CD14-positive monocyte (primary cell): Measurements from ENCODE around the gene BCDIN3D. TPM values are rescaled to one million over a fixed set of nuclear protein-coding genes. Genes with fewer than 3 reads are reported as not detected.

Source experiments
- DNase-seq, 3 donors: peaks; one replicate each; pipeline ENCODE4 v3.0.0-alpha.2; 2011 to 2022
- H2AFZ ChIP-seq: 2 replicates; pipeline ENCODE4 v1.6.0; 2012; ENCODE audit warnings: mild to moderate bottlenecking, low read depth, low read length, inconsistent platforms; ENCODE audit not compliant: insufficient read depth, poor library complexity, severe bottlenecking
- H3K27ac ChIP-seq, 2 donors: 1 replicate in 1 of 2; 2 replicates in 1 of 2; pipeline ENCODE4 v1.5.1; 2012 to 2013; ENCODE audit warnings: low read length in 2 of 2, control low read depth in 1 of 2, inconsistent platforms in 1 of 2, low read depth in 1 of 2, mild to moderate bottlenecking in 1 of 2
- H3K27me3 ChIP-seq, 2 donors: one replicate each; pipeline versions ENCODE4 v1.6.0 to v1.6.1; 2011 to 2013; ENCODE audit warnings: low read length in 2 of 2; ENCODE audit not compliant: control insufficient read depth in 2 of 2, insufficient read depth in 2 of 2
- H3K36me3 ChIP-seq, 2 donors: replicated peaks in 1 of 2; 1 replicate in 1 of 2; 2 replicates in 1 of 2; pipeline versions ENCODE4 v1.5.1 to v1.6.1; 2012 to 2013; ENCODE audit warnings: low read length in 2 of 2, control low read depth in 1 of 2, inconsistent platforms in 1 of 2, mild to moderate bottlenecking in 1 of 2; ENCODE audit not compliant: insufficient read depth in 2 of 2, control insufficient read depth in 1 of 2
- H3K4me1 ChIP-seq, 2 donors: 1 replicate in 1 of 2; 2 replicates in 1 of 2; pipeline versions ENCODE4 v1.5.1 to v1.6.1; 2012 to 2013; ENCODE audit warnings: low read length in 2 of 2, control low read depth in 1 of 2, inconsistent platforms in 1 of 2, mild to moderate bottlenecking in 1 of 2, moderate library complexity in 1 of 2; ENCODE audit not compliant: insufficient read depth in 2 of 2, control insufficient read depth in 1 of 2
- H3K4me2 ChIP-seq: replicated peaks from 2 replicates; pipeline ENCODE3; 2012; ENCODE audit warnings: low read length, moderate library complexity, mild to moderate bottlenecking; ENCODE audit not compliant: poor library complexity, severe bottlenecking; ENCODE audit errors: extremely low read depth
- H3K4me3 ChIP-seq, 3 experiments: fragments of 200-600 bp in 1 of 3; sonication (generic) in 1 of 3; replicated peaks in 1 of 3; 1 replicate in 2 of 3; 2 replicates in 1 of 3; pipeline ENCODE4 v1.5.1; 2011 to 2013; ENCODE audit warnings: low read length in 3 of 3, mild to moderate bottlenecking in 3 of 3, control low read depth in 2 of 3, low read depth in 2 of 3, inconsistent platforms in 1 of 3, moderate library complexity in 1 of 3
- H3K79me2 ChIP-seq: 2 replicates; pipeline ENCODE4 v1.6.0; 2012; ENCODE audit warnings: mild to moderate bottlenecking, control low read depth, inconsistent platforms, low read length, moderate library complexity; ENCODE audit not compliant: insufficient read depth
- H3K9ac ChIP-seq: 2 replicates; pipeline ENCODE4 v1.6.0; 2017; ENCODE audit warnings: low read length, mild to moderate bottlenecking; ENCODE audit not compliant: insufficient read depth, poor library complexity, severe bottlenecking
- H3K9me3 ChIP-seq, 2 donors: replicated peaks in 1 of 2; 1 replicate in 1 of 2; 2 replicates in 1 of 2; pipeline versions ENCODE4 v1.5.1 to v1.6.1; 2012 to 2013; ENCODE audit warnings: low read length in 2 of 2, control low read depth in 1 of 2; ENCODE audit not compliant: control insufficient read depth in 1 of 2, insufficient read depth in 1 of 2
- H4K20me1 ChIP-seq: 2 replicates; pipeline ENCODE4 v1.6.0; 2012; ENCODE audit warnings: mild to moderate bottlenecking, low read length, control low read depth, moderate library complexity; ENCODE audit not compliant: insufficient read depth
- H3K27ac Mint-ChIP-seq, 7 donors: one replicate each; pipeline ENCODE4 v1.8.0; 2020; ENCODE audit warnings: mild to moderate bottlenecking in 7 of 7, mixed read lengths in 7 of 7, moderate library complexity in 6 of 7, inconsistent platforms in 2 of 7
- H3K27me3 Mint-ChIP-seq, 3 donors: one replicate each; pipeline ENCODE4 v1.8.0; 2021 to 2022; ENCODE audit warnings: low read depth in 3 of 3, mild to moderate bottlenecking in 3 of 3, mixed read lengths in 3 of 3, moderate library complexity in 3 of 3, inconsistent platforms in 1 of 3
- H3K36me3 Mint-ChIP-seq, 2 donors: one replicate each; pipeline ENCODE4 v1.8.0; 2020; ENCODE audit warnings: mixed read lengths in 2 of 2, inconsistent platforms in 1 of 2, mild to moderate bottlenecking in 1 of 2
- H3K4me1 Mint-ChIP-seq: one replicate; pipeline ENCODE4 v1.8.0; 2020; ENCODE audit warnings: mild to moderate bottlenecking, mixed read lengths
- H3K4me3 Mint-ChIP-seq, 2 donors: one replicate each; pipeline ENCODE4 v1.8.0; 2020; ENCODE audit warnings: mild to moderate bottlenecking in 2 of 2, mixed read lengths in 2 of 2, moderate library complexity in 1 of 2
- H3K9me3 Mint-ChIP-seq, 7 donors: one replicate each; pipeline ENCODE4 v1.8.0; 2020 to 2022; ENCODE audit warnings: mixed read lengths in 7 of 7, mild to moderate bottlenecking in 6 of 7, moderate library complexity in 6 of 7, inconsistent platforms in 2 of 7
- WGBS: methylation state at CpG from one replicate; pipeline ENCODE4 v1.1.5; 2013; ENCODE audit warnings: missing lambda C conversion rate; ENCODE audit not compliant: insufficient coverage; 5-methylcytosine and 5-hydroxymethylcytosine counted together
- intact Hi-C, 2 donors: fragments of 100-400 bp; cut with micrococcal nuclease; formaldehyde crosslinking; loops; one replicate each; pipeline versions ENCODE4 v1.15.0 to v1.15.1; 2023
- polyA plus RNA-seq, 3 donors: library from polyadenylated mRNA; depleted of rRNA in 1 of 3; unstranded in 2 of 3; stranded (reverse) in 1 of 3; fragments of 300-500 nt in 2 of 3; fragments of >200 nt in 1 of 3; fragmentation: Illumina TruSeq in 2 of 3; gene quantifications; 1 replicate in 2 of 3; 2 replicates in 1 of 3; pipeline ENCODE4 v1.2.3, GENCODE V29; 2012 to 2021
- TF ChIP-seq, protein P1 (sequence below): fragments of 200-600 bp; IDR thresholded peaks from one replicate; pipeline ENCODE4 v1.8.0; 2022; ENCODE audit warnings: antibody characterized with exemption, mild to moderate bottlenecking

BCDIN3D gene
- polyA plus RNA-seq, 3 donors: 0.71 to 1.2 (median 1.0) TPM

DNA sequence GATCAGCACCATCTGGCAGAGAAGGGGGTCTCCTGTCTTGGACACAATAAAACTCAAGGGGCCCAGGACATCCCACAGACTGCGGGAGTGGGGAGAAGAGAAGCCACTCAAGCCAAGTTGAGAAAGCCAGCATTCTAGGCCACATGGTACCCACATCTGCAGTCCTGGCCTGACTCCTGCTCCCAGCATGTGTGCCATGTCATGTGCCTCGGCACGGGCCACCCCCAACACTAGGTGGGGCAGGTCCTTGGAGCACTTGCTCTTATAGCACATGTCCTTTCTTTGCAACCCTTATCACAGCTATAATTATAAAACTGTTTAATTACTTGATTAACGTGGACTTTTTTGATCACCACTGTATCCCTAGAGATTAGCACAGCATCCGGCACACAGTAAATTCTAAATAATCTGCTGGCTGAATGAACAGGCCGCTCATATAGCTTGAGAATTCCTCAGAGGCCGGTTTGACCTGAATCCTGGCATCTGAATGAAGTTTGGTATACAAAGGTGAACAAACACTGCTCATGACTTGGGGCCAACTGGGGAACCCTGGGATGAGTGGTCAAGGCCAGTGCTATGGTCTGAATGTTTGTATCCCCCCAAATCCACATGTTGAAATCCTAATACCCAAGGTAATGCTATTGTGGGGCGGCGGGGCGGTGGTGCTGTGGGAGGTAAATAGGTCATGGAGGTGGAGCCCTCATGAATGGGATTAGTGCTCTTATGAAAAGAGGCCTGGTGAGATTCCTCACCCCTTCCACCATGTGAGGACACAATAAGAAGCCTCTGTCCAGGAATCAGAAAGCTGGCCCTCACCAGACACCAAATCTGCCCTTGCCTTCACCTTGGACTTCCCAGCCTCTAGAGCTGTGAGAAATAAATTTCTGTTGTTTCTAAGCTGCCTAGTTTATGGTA is 21.3 kb downstream of the BCDIN3D start:
- WGBS: 35% methylated on average over 3 of the region's 10 CpGs
- H3K4me2 ChIP-seq: peak overlapping the region; percentile 49

GRCh38 chr12:49819786-49820185 is 23.1 kb downstream of the BCDIN3D start:
- Histone ChIP-seq H3K4me2 (no peak overlapping the region), H3K36me3 (peaks cover 2 to 32% of the 10 kb centered on the region in 2 donors), H3K9ac (no peak overlapping the region), H3K9me3 (no peaks in the 10 kb centered on the region), H3K4me1 (peaks cover 49 to 62% of the 10 kb centered on the region in 2 donors), H3K27me3 (no peaks in the 10 kb centered on the region), H3K27ac (no peak overlapping the region), H3K4me3 (no peak overlapping the region), H3K79me2 (peaks cover 9% of the 10 kb centered on the region), H4K20me1 (peaks cover 21% of the 10 kb centered on the region), H2AFZ (no peak overlapping the region)
- Mint-ChIP-seq H3K27ac (peak overlapping the region in 6 of 7 donors; percentile 1 to 84 (median 26)), H3K27me3 (peaks cover 0 to 2% (median 0%) of the 10 kb centered on the region in 3 donors), H3K4me3 (no peak overlapping the region), H3K9me3 (no peaks in the 10 kb centered on the region), H3K36me3 (peaks cover 26 to 47% of the 10 kb centered on the region in 2 donors), H3K4me1 (peaks cover 64% of the 10 kb centered on the region)
- WGBS: 75% methylated on average over 1 of the region's 2 CpGs
- TF ChIP-seq, protein P1, sequence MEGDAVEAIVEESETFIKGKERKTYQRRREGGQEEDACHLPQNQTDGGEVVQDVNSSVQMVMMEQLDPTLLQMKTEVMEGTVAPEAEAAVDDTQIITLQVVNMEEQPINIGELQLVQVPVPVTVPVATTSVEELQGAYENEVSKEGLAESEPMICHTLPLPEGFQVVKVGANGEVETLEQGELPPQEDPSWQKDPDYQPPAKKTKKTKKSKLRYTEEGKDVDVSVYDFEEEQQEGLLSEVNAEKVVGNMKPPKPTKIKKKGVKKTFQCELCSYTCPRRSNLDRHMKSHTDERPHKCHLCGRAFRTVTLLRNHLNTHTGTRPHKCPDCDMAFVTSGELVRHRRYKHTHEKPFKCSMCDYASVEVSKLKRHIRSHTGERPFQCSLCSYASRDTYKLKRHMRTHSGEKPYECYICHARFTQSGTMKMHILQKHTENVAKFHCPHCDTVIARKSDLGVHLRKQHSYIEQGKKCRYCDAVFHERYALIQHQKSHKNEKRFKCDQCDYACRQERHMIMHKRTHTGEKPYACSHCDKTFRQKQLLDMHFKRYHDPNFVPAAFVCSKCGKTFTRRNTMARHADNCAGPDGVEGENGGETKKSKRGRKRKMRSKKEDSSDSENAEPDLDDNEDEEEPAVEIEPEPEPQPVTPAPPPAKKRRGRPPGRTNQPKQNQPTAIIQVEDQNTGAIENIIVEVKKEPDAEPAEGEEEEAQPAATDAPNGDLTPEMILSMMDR: no peak
- intact Hi-C loops: no loop called here
- no peak for DNase-seq

More for the DNA sequence above, 21.3 kb downstream of the BCDIN3D start:
- TF ChIP-seq, protein P1: no peak
- H3K79me2 ChIP-seq: peaks cover 13% of the 10 kb centered on the region
- H3K9ac ChIP-seq: no peak overlapping the region
- H4K20me1 ChIP-seq: peaks cover 28% of the 10 kb centered on the region
- DNase-seq: no peak
- Mint-ChIP-seq H3K27me3 (peaks cover 0 to 2% (median 0%) of the 10 kb centered on the region in 3 donors), H3K9me3 (no peaks in the 10 kb centered on the region), H3K36me3 (peaks cover 17 to 33% of the 10 kb centered on the region in 2 donors), H3K27ac (peak overlapping the region; percentile 80 to 90 (median 87)), H3K4me3 (peak overlapping the region; percentile 27 to 73), H3K4me1 (peaks cover 72% of the 10 kb centered on the region)
- intact Hi-C loops: no loop called here
- peak overlapping the region in 1 of 3 experiments; percentile 45 for H3K4me3 ChIP-seq
- no peaks in the 10 kb centered on the region for H3K27me3 ChIP-seq
- peaks cover 2 to 15% of the 10 kb centered on the region in 2 donors for H3K36me3 ChIP-seq
- peaks cover 60 to 69% of the 10 kb centered on the region in 2 donors for H3K4me1 ChIP-seq
- no peaks in the 10 kb centered on the region for H3K9me3 ChIP-seq
- H2AFZ ChIP-seq: no peak overlapping the region
- peak overlapping the region; percentile 36 to 74 for H3K27ac ChIP-seq
